Pancreas (tissue), 10 donors: ENCODE results near the gene MYZAP. TPM values are rescaled to one million over a fixed set of nuclear protein-coding genes. Genes with fewer than 3 reads are reported as not detected.

Experiments used
- ATAC-seq, 4 donors: fragments of 200-7000 bp; cut with Tn5 transposase; one replicate each; pipeline versions ENCODE4 v1.8.0 to v1.9.1; 2020; ENCODE audit warnings: mild to moderate bottlenecking in 4 of 4, moderate library complexity in 4 of 4
- DNase-seq, 6 donors: peaks; one replicate each; pipeline ENCODE4 v3.0.0-alpha.2; 2020
- FAIRE-seq: peaks from 2 replicates; lab custom pipeline; 2012; peaks lifted over from hg19 to GRCh38; lab: Jason Lieb, UNC
- H3K27ac ChIP-seq, 4 donors: fragments of 200-600 bp; sonication (generic); 1 replicate in 3 of 4; 2 replicates in 1 of 4; pipeline versions ENCODE4 v1.5.0 to v1.8.0; 2020
- H3K27me3 ChIP-seq, 4 donors: fragments of 200-600 bp; one replicate each; pipeline ENCODE4 v1.8.0; 2021
- H3K36me3 ChIP-seq, 3 donors: fragments of 200-600 bp; sonication (generic) in 1 of 3; one replicate each; pipeline versions ENCODE4 v1.5.0 to v1.8.0; 2020 to 2021
- H3K4me1 ChIP-seq, 3 donors: fragments of 200-600 bp; one replicate each; pipeline ENCODE4 v1.8.0; 2021
- H3K4me3 ChIP-seq, 4 donors: fragments of 200-600 bp; sonication (generic) in 2 of 4; one replicate each; pipeline versions ENCODE4 v1.5.0 to v1.8.0; 2020 to 2021
- H3K9me3 ChIP-seq, 4 donors: fragments of 200-600 bp; one replicate each; pipeline ENCODE4 v1.8.0; 2021
- CTCF ChIP-seq, 4 donors: fragments of 200-600 bp; sonication (generic) in 3 of 4; IDR thresholded peaks; one replicate each; pipeline versions ENCODE4 v1.5.0 to v1.8.0; 2021; ENCODE audit warnings: antibody characterized with exemption in 4 of 4
- WGBS, 2 donors: extraction: QIAGEN DNeasy Blood & Tissue Kit; methylation state at CpG; one replicate each; pipeline ENCODE4 v1.1.7; 2013; 5-methylcytosine and 5-hydroxymethylcytosine counted together
- intact Hi-C, 3 donors: fragments of 100-400 bp; cut with DNase I; formaldehyde crosslinking; loops; one replicate each; pipeline versions ENCODE4 v1.11.1 to v1.14.2; 2022
- polyA plus RNA-seq, 2 donors: library from polyadenylated mRNA; stranded (reverse); fragments of 200-250 nt; gene quantifications; one replicate each; pipeline ENCODE4 v1.2.3, GENCODE V29; 2013
- total RNA-seq, 6 donors: library from RNA; stranded (reverse); fragmentation: NEBNext Ultra II Directional in 4 of 6; extraction: Animal tissue kit (Norgen Biotek cat#: 25700) in 4 of 6; gene quantifications; one replicate each; pipeline versions ENCODE4 v1.2.1 to v1.2.4, GENCODE V29; 2021 to 2023
- donor health status: healthy with polysubstance abuse.
- donor health status: DM: no; HTN: no; CAD: no; lungs with moderate emphysema.
- donor health status: DM: no; HTN: no; CAD: no.
- donor health status: control.
- donor health status: control.
- donor health status: Bipolar disorder and iron deficiency.
- donor health status: DM: yes; HTN: yes; CAD: no.
- donor health status: DM: no; HTN: no; CAD: no.
- donor health status: DM: no; HTN: no; CAD: no.
- donor health status: DM: yes; HTN: yes; CAD: no.

MYZAP gene
- total and polyA plus RNA-seq, 8 donors = 5.4 to 13.4 (median 9.4) TPM

- Histone ChIP-seq H3K4me1 (peaks cover 11 to 33% (median 22%) of the 10 kb centered on the region in 3 donors), H3K4me3 (no peak overlapping the region), H3K36me3 (peaks cover 0 to 32% (median 13%) of the 10 kb centered on the region in 3 donors), H3K27ac (peak overlapping the region in 1 of 4 donors; percentile 78), H3K9me3 (no peaks in the 10 kb centered on the region), H3K27me3 (no peaks in the 10 kb centered on the region)
- WGBS, 2 donors = 82 to 90% methylated on average over 11 of the region's 11 CpGs
- FAIRE-seq (no peak), ATAC-seq (no peak), DNase-seq (no peak)
- intact Hi-C loops = loop anchor here in 1 of 3 donors (10.0 kb wide), 1 partner anchor 212 kb away; no protein-coding TSS in a partner anchor
- TF ChIP-seq CTCF (IDR thresholded peaks at IDR 0.05) = no peak
Observed at GRCh38 chr15:57547243-57547755, 44.4 kb upstream of the MYZAP start.

- TF ChIP-seq CTCF (IDR thresholded peaks at IDR 0.05) = no peak
- Histone ChIP-seq H3K9me3 (no peaks in the 10 kb centered on the region), H3K4me1 (peaks cover 11 to 33% (median 22%) of the 10 kb centered on the region in 3 donors), H3K4me3 (no peak overlapping the region), H3K36me3 (peaks cover 0 to 32% (median 13%) of the 10 kb centered on the region in 3 donors), H3K27ac (peak overlapping the region; percentile 30 to 78 (median 68)), H3K27me3 (no peaks in the 10 kb centered on the region)
- intact Hi-C loops = loop anchor here in 1 of 3 donors (10.0 kb wide), 1 partner anchor 214 kb away; no protein-coding TSS in a partner anchor
- ATAC-seq = peak; percentile 54 to 86 (median 76)
- DNase-seq = peak in 1 of 6 donors; percentile 38
- 15 to 20% methylated on average over 2 of the region's 2 CpGs for WGBS, 2 donors
- no peak for FAIRE-seq
Observed at GRCh38 chr15:57548351-57548750, 43.4 kb upstream of the MYZAP start.

DNA sequence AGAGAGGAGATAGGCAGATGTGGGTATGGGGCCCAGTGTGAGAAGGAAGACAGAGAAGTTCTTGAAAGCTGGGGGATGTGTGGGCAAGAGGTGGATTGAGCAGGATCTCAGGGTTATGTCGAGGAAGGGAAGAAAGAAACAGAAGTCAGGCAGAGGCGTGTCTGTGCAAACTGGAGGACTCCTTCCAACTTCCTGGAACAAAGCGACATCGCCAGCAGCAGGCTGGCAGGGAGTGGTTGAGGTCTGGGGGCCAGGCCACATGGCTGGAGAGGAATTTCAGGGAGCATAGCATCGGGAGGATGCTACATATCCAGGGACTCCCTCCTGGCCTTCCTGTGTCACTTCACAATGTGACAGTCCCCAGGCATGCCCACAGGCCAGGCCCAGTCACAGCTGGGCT lies 42.9 kb upstream of the MYZAP start:
- H3K9me3 ChIP-seq = no peaks in the 10 kb centered on the region
- no peak for FAIRE-seq
- H3K4me1 ChIP-seq = peaks cover 11 to 33% (median 22%) of the 10 kb centered on the region in 3 donors
- intact Hi-C loops = loop anchor here in 1 of 3 donors (10.0 kb wide), 1 partner anchor 214 kb away; no protein-coding TSS in a partner anchor
- ATAC-seq = peak; percentile 16 to 46 (median 32)
- WGBS, 2 donors = 34 to 64% methylated on average over 5 of the region's 5 CpGs
- H3K27me3 ChIP-seq = no peaks in the 10 kb centered on the region
- no peak for TF ChIP-seq CTCF (IDR thresholded peaks at IDR 0.05)
- H3K36me3 ChIP-seq = peaks cover 0 to 29% (median 13%) of the 10 kb centered on the region in 3 donors
- DNase-seq = no peak
- H3K27ac ChIP-seq = peak overlapping the region; percentile 30 to 78 (median 68)
- no peak overlapping the region for H3K4me3 ChIP-seq

- no peak for ATAC-seq
- no peak for DNase-seq
- WGBS, 2 donors = 68 to 86% methylated on average over 6 of the region's 6 CpGs
- TF ChIP-seq CTCF (IDR thresholded peaks at IDR 0.05) = no peak
- no peaks in the 10 kb centered on the region for H3K9me3 ChIP-seq
- peak overlapping the region in 1 of 4 donors; percentile 75 for H3K27ac ChIP-seq
- no peak overlapping the region for H3K4me3 ChIP-seq
- intact Hi-C loops = loop anchor here in 1 of 3 donors (10.0 kb wide), 1 partner anchor 215 kb away; no protein-coding TSS in a partner anchor
- peaks cover 0 to 18% (median 13%) of the 10 kb centered on the region in 3 donors for H3K36me3 ChIP-seq
- no peak for FAIRE-seq
- H3K27me3 ChIP-seq = no peaks in the 10 kb centered on the region
- H3K4me1 ChIP-seq = peaks cover 11 to 33% (median 22%) of the 10 kb centered on the region in 3 donors
Observed at GRCh38 chr15:57549935-57550334, 41.8 kb upstream of the MYZAP start.

GRCh38 chr15:57550640-57551039 lies 41.1 kb upstream of the MYZAP start:
- 28 to 40% methylated on average over 4 of the region's 4 CpGs for WGBS, 2 donors
- intact Hi-C loops = no loop called here
- H3K36me3 ChIP-seq = peaks cover 0 to 11% (median 6%) of the 10 kb centered on the region in 3 donors
- TF ChIP-seq CTCF (IDR thresholded peaks at IDR 0.05) = no peak
- peak in 4 of 6 donors; percentile 53 to 79 (median 66) for DNase-seq
- no peak for FAIRE-seq
- peak overlapping the region; percentile 29 to 71 (median 54) for H3K27ac ChIP-seq
- no peaks in the 10 kb centered on the region for H3K27me3 ChIP-seq
- peak; percentile 48 to 56 (median 53) for ATAC-seq
- H3K4me1 ChIP-seq = peaks cover 11 to 33% (median 22%) of the 10 kb centered on the region in 3 donors
- H3K9me3 ChIP-seq = no peaks in the 10 kb centered on the region
- H3K4me3 ChIP-seq = no peak overlapping the region
